Measurements from ENCODE around the gene ZNF267.

GRCh38 chr16:31862761-31863160 is 10.8 kb upstream of the ZNF267 start:
- TF ChIP-seq, protein P1, sequence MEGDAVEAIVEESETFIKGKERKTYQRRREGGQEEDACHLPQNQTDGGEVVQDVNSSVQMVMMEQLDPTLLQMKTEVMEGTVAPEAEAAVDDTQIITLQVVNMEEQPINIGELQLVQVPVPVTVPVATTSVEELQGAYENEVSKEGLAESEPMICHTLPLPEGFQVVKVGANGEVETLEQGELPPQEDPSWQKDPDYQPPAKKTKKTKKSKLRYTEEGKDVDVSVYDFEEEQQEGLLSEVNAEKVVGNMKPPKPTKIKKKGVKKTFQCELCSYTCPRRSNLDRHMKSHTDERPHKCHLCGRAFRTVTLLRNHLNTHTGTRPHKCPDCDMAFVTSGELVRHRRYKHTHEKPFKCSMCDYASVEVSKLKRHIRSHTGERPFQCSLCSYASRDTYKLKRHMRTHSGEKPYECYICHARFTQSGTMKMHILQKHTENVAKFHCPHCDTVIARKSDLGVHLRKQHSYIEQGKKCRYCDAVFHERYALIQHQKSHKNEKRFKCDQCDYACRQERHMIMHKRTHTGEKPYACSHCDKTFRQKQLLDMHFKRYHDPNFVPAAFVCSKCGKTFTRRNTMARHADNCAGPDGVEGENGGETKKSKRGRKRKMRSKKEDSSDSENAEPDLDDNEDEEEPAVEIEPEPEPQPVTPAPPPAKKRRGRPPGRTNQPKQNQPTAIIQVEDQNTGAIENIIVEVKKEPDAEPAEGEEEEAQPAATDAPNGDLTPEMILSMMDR (IDR thresholded peaks at IDR 0.05) = no peak
- no peak for TF ChIP-seq POLR2A (IDR thresholded peaks at IDR 0.05)

Data from body of pancreas (tissue), 4 donors.